Keratinocyte (primary cell): ENCODE data around the gene SPTAN1. TPM values are rescaled to one million over a fixed set of nuclear protein-coding genes. Genes with fewer than 3 reads are reported as not detected.

Source experiments
- DNase-seq: peaks from one replicate; pipeline ENCODE4 v3.0.0-alpha.2; 2011; ENCODE audit warnings: low read depth, missing footprints, low spot score
- FAIRE-seq: peaks from 2 replicates; lab custom pipeline; 2011; peaks lifted over from hg19 to GRCh38; lab: Jason Lieb, UNC
- H2AFZ ChIP-seq: 2 replicates; pipeline ENCODE4 v1.6.0; 2012; ENCODE audit warnings: low read length, control low read depth, inconsistent platforms; ENCODE audit not compliant: control insufficient read depth
- H3K27ac ChIP-seq: 2 replicates; pipeline ENCODE4 v1.5.1; 2011; ENCODE audit warnings: low read length; ENCODE audit not compliant: control insufficient read depth, insufficient read depth
- H3K27me3 ChIP-seq: 3 replicates; pipeline ENCODE4 v1.6.0; 2011; ENCODE audit warnings: low read length; ENCODE audit not compliant: control insufficient read depth, insufficient read depth; ENCODE audit errors: extremely low read depth
- H3K36me3 ChIP-seq, 2 experiments: 2 replicates in 1 of 2; 3 replicates in 1 of 2; pipeline ENCODE4 v1.5.1; 2011; ENCODE audit warnings: low read length in 2 of 2, mild to moderate bottlenecking in 1 of 2; ENCODE audit not compliant: control insufficient read depth in 2 of 2, insufficient read depth in 2 of 2; ENCODE audit errors: extremely low read depth in 1 of 2
- H3K4me1 ChIP-seq: 3 replicates; pipeline ENCODE4 v1.5.1; 2011; ENCODE audit warnings: low read length; ENCODE audit not compliant: control insufficient read depth, insufficient read depth; ENCODE audit errors: extremely low read depth
- H3K4me2 ChIP-seq: 3 replicates; pipeline ENCODE4 v1.6.0; 2011; ENCODE audit warnings: low read depth, low read length; ENCODE audit not compliant: control insufficient read depth, insufficient read depth; ENCODE audit errors: extremely low read depth
- H3K4me3 ChIP-seq, 3 experiments: fragments of 200-600 bp in 1 of 3; sonication (generic) in 1 of 3; 2 replicates in 2 of 3; 3 replicates in 1 of 3; pipeline ENCODE4 v1.5.1; 2011 to 2016; ENCODE audit warnings: low read length in 3 of 3, mild to moderate bottlenecking in 3 of 3, control low read depth in 2 of 3, inconsistent platforms in 1 of 3, low read depth in 1 of 3, mixed read lengths in 1 of 3, mixed run types in 1 of 3, moderate library complexity in 1 of 3; ENCODE audit not compliant: control insufficient read depth in 2 of 3, insufficient read depth in 2 of 3; ENCODE audit errors: extremely low read depth in 1 of 3
- H3K79me2 ChIP-seq: 2 replicates; pipeline ENCODE4 v1.6.0; 2012; ENCODE audit warnings: low read length; ENCODE audit not compliant: control insufficient read depth, insufficient read depth
- H3K9ac ChIP-seq: 3 replicates; pipeline ENCODE4 v1.6.0; 2011; ENCODE audit warnings: low read length; ENCODE audit not compliant: control insufficient read depth, insufficient read depth; ENCODE audit errors: extremely low read depth
- H3K9me1 ChIP-seq: 3 replicates; pipeline ENCODE4 v1.6.0; 2011; ENCODE audit warnings: low read length; ENCODE audit not compliant: control insufficient read depth, insufficient read depth; ENCODE audit errors: extremely low read depth
- H3K9me3 ChIP-seq: 2 replicates; pipeline ENCODE4 v1.5.1; 2012; ENCODE audit warnings: low read depth, low read length; ENCODE audit not compliant: control insufficient read depth
- H4K20me1 ChIP-seq: 3 replicates; pipeline ENCODE4 v1.6.0; 2011; ENCODE audit warnings: low read length; ENCODE audit not compliant: control insufficient read depth, insufficient read depth; ENCODE audit errors: extremely low read depth
- CTCF ChIP-seq, 3 experiments: IDR thresholded peaks in 1 of 3; conservative IDR thresholded peaks in 1 of 3; optimal IDR thresholded peaks in 1 of 3; 2 replicates in 2 of 3; 3 replicates in 1 of 3; pipeline versions ENCODE3 to v1.5.1; 2011; ENCODE audit warnings: low read length in 3 of 3, mild to moderate bottlenecking in 3 of 3, moderate library complexity in 2 of 3, control low read depth in 1 of 3, inconsistent platforms in 1 of 3; ENCODE audit not compliant: insufficient read depth in 2 of 3; ENCODE audit errors: extremely low read depth in 1 of 3
- EZH2 ChIP-seq: IDR thresholded peaks from one replicate; pipeline ENCODE4 v1.6.1; 2012; ENCODE audit warnings: inconsistent platforms, mild to moderate bottlenecking, low read length, moderate library complexity
- dilution Hi-C: fragments of 300-500 bp; cut with MboI; formaldehyde crosslinking; loops from one replicate; pipeline ENCODE4 v1.7.0; 2020; ENCODE audit warnings: low sequenced_read_pairs; ENCODE audit not compliant: extremely low pct_ligation_motif_present
- polyA plus RNA-seq, 5 experiments: library from polyadenylated mRNA; depleted of rRNA in 3 of 5; stranded (reverse) in 3 of 5; stranded (forward) in 1 of 5; unstranded in 1 of 5; fragments of >200 nt; gene quantifications; 1 replicate in 1 of 5; 2 replicates in 3 of 5; 3 replicates in 1 of 5; pipeline versions ENCODE4 v1.2.1 to v1.2.3, GENCODE V29; 2011 to 2012; ENCODE audit warnings: missing spikeins in 2 of 5, low read depth in 1 of 5, low replicate concordance in 1 of 5

The SPTAN1 gene
- polyA plus RNA-seq, 1 donor (not counting 4 experiments of a cell fraction or from before 2014, with no cell fraction given) = 98.7 TPM

DNA sequence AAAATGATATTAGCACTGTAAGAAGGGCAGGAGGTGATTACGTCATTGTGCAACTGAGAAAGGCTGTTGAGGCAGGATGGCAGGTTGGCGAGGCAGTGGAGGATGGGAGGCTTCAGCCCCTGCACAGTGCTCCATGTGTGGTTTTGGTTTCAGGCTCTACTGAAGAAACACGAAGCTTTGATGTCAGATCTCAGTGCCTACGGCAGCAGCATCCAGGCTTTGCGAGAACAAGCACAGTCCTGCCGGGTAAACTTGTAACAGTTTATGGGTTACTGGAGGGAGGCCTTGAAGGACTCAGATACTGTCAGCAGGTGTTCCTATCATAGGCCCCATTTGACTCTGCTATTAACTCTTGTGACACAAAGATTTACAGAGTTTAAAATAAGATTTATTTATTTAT is 35.1 kb downstream of the SPTAN1 start:
- H3K4me3 ChIP-seq = no peak overlapping the region
- no peak overlapping the region for H3K4me2 ChIP-seq
- TF ChIP-seq CTCF (optimal IDR thresholded peaks at IDR 0.05 in 1 of 3, IDR thresholded peaks at IDR 0.05 in 1 of 3, conservative IDR thresholded peaks at IDR 0.05 in 1 of 3; ENCODE audit: extremely low read depth in 1 of 3, insufficient read depth in 2 of 3, low read length in 3 of 3) (no peak), EZH2 (no peak)
- no peaks in the 10 kb centered on the region for H3K79me2 ChIP-seq
- H3K4me1 ChIP-seq = no peaks in the 10 kb centered on the region
- FAIRE-seq (no peak), DNase-seq (no peak)
- H4K20me1 ChIP-seq = no peaks in the 10 kb centered on the region
- no peaks in the 10 kb centered on the region for H3K27me3 ChIP-seq
- dilution Hi-C loops = no loop called here
- H3K9me3 ChIP-seq = no peaks in the 10 kb centered on the region
- no peak overlapping the region for H3K9ac ChIP-seq
- peaks cover 41 to 46% of the 10 kb centered on the region in 2 experiments for H3K36me3 ChIP-seq
- no peak overlapping the region for H2AFZ ChIP-seq
- H3K9me1 ChIP-seq = no peaks in the 10 kb centered on the region
- H3K27ac ChIP-seq = no peak overlapping the region

GRCh38 chr9:128588581-128589233 is 36.3 kb downstream of the SPTAN1 start:
- no peaks in the 10 kb centered on the region for H3K27me3 ChIP-seq
- dilution Hi-C loops = no loop called here
- H3K4me1 ChIP-seq = no peaks in the 10 kb centered on the region
- no peak overlapping the region for H2AFZ ChIP-seq
- no peak overlapping the region for H3K27ac ChIP-seq
- no peaks in the 10 kb centered on the region for H3K9me1 ChIP-seq
- H3K36me3 ChIP-seq = peaks cover 41 to 44% of the 10 kb centered on the region in 2 experiments
- TF ChIP-seq EZH2 (no peak), CTCF (optimal IDR thresholded peaks at IDR 0.05 in 1 of 3, IDR thresholded peaks at IDR 0.05 in 1 of 3, conservative IDR thresholded peaks at IDR 0.05 in 1 of 3; ENCODE audit: extremely low read depth in 1 of 3, insufficient read depth in 2 of 3, low read length in 3 of 3) (no peak)
- H3K9ac ChIP-seq = no peak overlapping the region
- FAIRE-seq (no peak), DNase-seq (no peak)
- H3K9me3 ChIP-seq = no peaks in the 10 kb centered on the region
- H3K4me3 ChIP-seq = no peak overlapping the region
- H3K79me2 ChIP-seq = no peaks in the 10 kb centered on the region
- no peaks in the 10 kb centered on the region for H4K20me1 ChIP-seq
- no peak overlapping the region for H3K4me2 ChIP-seq
